HCT116 (cell line): ENCODE results near the gene TRAF3. TPM values are rescaled to one million over a fixed set of nuclear protein-coding genes. Genes with fewer than 3 reads are reported as not detected.

Source experiments
- ATAC-seq: fragments of 200-7000 bp; cut with Tn5 transposase; 2 replicates; pipeline ENCODE4 v1.9.1; 2020; ENCODE audit warnings: mild to moderate bottlenecking, moderate library complexity
- BruUV-seq: library from RNA; stranded (reverse); fragments of 400-500 nt; replicated peaks from 2 replicates; lab custom pipeline; 2021; lab: Mats Ljungman, UMichigan
- CTCF ChIA-PET: fragments of 300-600 bp; sonication (Branson Sonifier 250); formaldehyde crosslinking; loops from one replicate; lab custom pipeline; 2021; ENCODE audit warnings: antibody characterized with exemption; lab: Charles Lee
- POLR2A ChIA-PET: fragments of 300-600, 350-600 bp; sonication (Branson Sonifier 250); formaldehyde crosslinking; loops from one replicate; lab custom pipeline; 2021; ENCODE audit warnings: antibody characterized with exemption; lab: Charles Lee
- RAD21 ChIA-PET, 2 experiments: fragments of 300-600 bp; sonication (Branson Sonifier 250); formaldehyde crosslinking; loops; one replicate each; lab custom pipeline; 2023; ENCODE audit warnings: low total read pairs in 2 of 2; ENCODE audit not compliant: uncharacterized antibody in 2 of 2, unreplicated experiment in 2 of 2, low non-redundant PET in 1 of 2; lab: Charles Lee
- DNase-seq: peaks from one replicate; pipeline ENCODE4 v3.0.0-alpha.2; 2010; ENCODE audit warnings: low read depth, low spot score
- H2AFZ ChIP-seq: fragments of 200-600 bp; shearing (Covaris generic), sonication (generic); 2 replicates; pipeline ENCODE4 v1.6.1; 2017; ENCODE audit warnings: low read depth, mixed run types, mixed read lengths, antibody characterized with exemption, low read length; ENCODE audit not compliant: poor library complexity, severe bottlenecking
- H3K27ac ChIP-seq: 2 replicates; pipeline ENCODE4 v1.5.1; 2012; ENCODE audit warnings: low read depth, low read length
- H3K27me3 ChIP-seq: fragments of 200-600 bp; sonication (generic); 2 replicates; pipeline ENCODE4 v1.6.1; 2016; ENCODE audit warnings: mixed run types, low read length, mixed read lengths; ENCODE audit not compliant: insufficient read depth
- H3K36me3 ChIP-seq, 2 experiments: fragments of 200-500 bp in 1 of 2; fragments of 200-600 bp in 1 of 2; sonication (Bioruptor generic) in 1 of 2; sonication (generic) in 1 of 2; 2 replicates each; pipeline versions ENCODE4 v1.5.1 to v1.6.1; 2014 to 2016; ENCODE audit warnings: low read length in 2 of 2, inconsistent platforms in 1 of 2, mixed read lengths in 1 of 2, mixed run types in 1 of 2; ENCODE audit not compliant: insufficient read depth in 2 of 2, control insufficient read depth in 1 of 2
- H3K4me1 ChIP-seq, 2 experiments: fragments of 200-600 bp in 1 of 2; sonication (generic) in 1 of 2; 2 replicates each; pipeline versions ENCODE4 v1.5.1 to v1.6.1; 2012 to 2017; ENCODE audit warnings: low read length in 2 of 2, inconsistent platforms in 1 of 2, mild to moderate bottlenecking in 1 of 2, mixed read lengths in 1 of 2, mixed run types in 1 of 2, moderate library complexity in 1 of 2; ENCODE audit not compliant: insufficient read depth in 2 of 2, control insufficient read depth in 1 of 2
- H3K4me2 ChIP-seq: fragments of 200-600 bp; sonication (generic); 2 replicates; pipeline ENCODE4 v1.6.1; 2017; ENCODE audit warnings: mixed run types, low read length, mixed read lengths
- H3K4me3 ChIP-seq, 2 experiments: fragments of 200-600 bp in 1 of 2; sonication (generic) in 1 of 2; replicated peaks in 1 of 2; 2 replicates each; pipeline ENCODE4 v1.5.1; 2011 to 2016; ENCODE audit warnings: low read length in 2 of 2, control low read depth in 1 of 2, low read depth in 1 of 2, mild to moderate bottlenecking in 1 of 2, mixed read lengths in 1 of 2, mixed run types in 1 of 2
- H3K79me2 ChIP-seq: fragments of 200-600 bp; sonication (generic); 2 replicates; pipeline ENCODE4 v1.6.1; 2017; ENCODE audit warnings: mild to moderate bottlenecking, mixed run types, low read length, moderate library complexity, mixed read lengths; ENCODE audit not compliant: insufficient read depth
- H3K9ac ChIP-seq: fragments of 200-600 bp; sonication (generic); 2 replicates; pipeline ENCODE4 v1.6.1; 2016; ENCODE audit warnings: low read length, mixed read lengths
- H3K9me2 ChIP-seq: fragments of 200-600 bp; sonication (generic), shearing (Covaris generic); 2 replicates; pipeline ENCODE4 v1.6.1; 2017; ENCODE audit warnings: mixed run types, mild to moderate bottlenecking, moderate library complexity; ENCODE audit not compliant: insufficient read depth
- H3K9me3 ChIP-seq, 2 experiments: fragments of 200-500 bp in 1 of 2; fragments of 200-600 bp in 1 of 2; sonication (Bioruptor generic) in 1 of 2; sonication (generic) in 1 of 2; 2 replicates each; pipeline ENCODE4 v1.6.1; 2014 to 2017; ENCODE audit warnings: low read length in 2 of 2, mixed read lengths in 2 of 2, inconsistent platforms in 1 of 2, low read depth in 1 of 2, mild to moderate bottlenecking in 1 of 2, mixed run types in 1 of 2, moderate library complexity in 1 of 2; ENCODE audit not compliant: control insufficient read depth in 1 of 2, insufficient read depth in 1 of 2
- H4K20me1 ChIP-seq: fragments of 200-600 bp; sonication (generic), shearing (Covaris generic); 2 replicates; pipeline ENCODE4 v1.6.1; 2017; ENCODE audit warnings: mixed run types, mild to moderate bottlenecking, moderate library complexity; ENCODE audit not compliant: insufficient read depth
- CBX3 ChIP-seq: IDR thresholded peaks from 2 replicates; pipeline ENCODE4 v1.6.1; 2012; ENCODE audit warnings: low read depth
- JUND ChIP-seq: IDR thresholded peaks from 2 replicates; pipeline ENCODE4 v1.6.1; 2012
- POLR2A ChIP-seq: IDR thresholded peaks from 2 replicates; pipeline ENCODE4 v1.7.0; 2011; ENCODE audit warnings: borderline replicate concordance; ENCODE audit not compliant: insufficient read depth, insufficient read length; ENCODE audit errors: extremely low read depth
- POLR2AphosphoS5 ChIP-seq: IDR thresholded peaks from 2 replicates; pipeline ENCODE4 v1.6.1; 2011; ENCODE audit warnings: mild to moderate bottlenecking, low read depth, low read length, moderate library complexity
- SIN3A ChIP-seq: IDR thresholded peaks from 2 replicates; pipeline ENCODE4 v1.6.1; 2012; ENCODE audit warnings: low read depth
- SRF ChIP-seq: IDR thresholded peaks from 2 replicates; pipeline ENCODE4 v1.6.1; 2012; ENCODE audit warnings: low read depth
- TCF7L2 ChIP-seq: IDR thresholded peaks from 2 replicates; pipeline ENCODE4 v1.7.0; 2011; ENCODE audit warnings: borderline replicate concordance, inconsistent platforms; ENCODE audit not compliant: insufficient read depth, insufficient read length; ENCODE audit errors: extremely low read depth
- YY1 ChIP-seq: IDR thresholded peaks from 2 replicates; pipeline ENCODE4 v1.6.1; 2011; ENCODE audit warnings: low read length, low read depth, moderate library complexity, mild to moderate bottlenecking; ENCODE audit not compliant: insufficient replicate concordance; ENCODE audit errors: extremely low read depth
- ZNF274 ChIP-seq: fragments of 200-500 bp; sonication (Bioruptor generic); IDR thresholded peaks from 2 replicates; pipeline ENCODE4 v1.6.1; 2014; ENCODE audit warnings: mild to moderate bottlenecking, low read depth, low read length, inconsistent platforms
- intact Hi-C: fragments of 100-400 bp; cut with micrococcal nuclease; formaldehyde crosslinking; loops from 2 replicates; pipeline ENCODE4 v1.10.0; 2022
- total RNA-seq: library from RNA; stranded (reverse); gene quantifications from one replicate; pipeline ENCODE4 v1.2.1, GENCODE V29; 2021; ENCODE audit not compliant: unreplicated experiment
- TF ChIP-seq, protein P1 (sequence below): IDR thresholded peaks from 2 replicates; pipeline ENCODE4 v1.6.1; 2012; ENCODE audit warnings: low read depth

TRAF3 gene
- total RNA-seq, 1 experiment from 2014 or later, result 32.1 TPM

DNA sequence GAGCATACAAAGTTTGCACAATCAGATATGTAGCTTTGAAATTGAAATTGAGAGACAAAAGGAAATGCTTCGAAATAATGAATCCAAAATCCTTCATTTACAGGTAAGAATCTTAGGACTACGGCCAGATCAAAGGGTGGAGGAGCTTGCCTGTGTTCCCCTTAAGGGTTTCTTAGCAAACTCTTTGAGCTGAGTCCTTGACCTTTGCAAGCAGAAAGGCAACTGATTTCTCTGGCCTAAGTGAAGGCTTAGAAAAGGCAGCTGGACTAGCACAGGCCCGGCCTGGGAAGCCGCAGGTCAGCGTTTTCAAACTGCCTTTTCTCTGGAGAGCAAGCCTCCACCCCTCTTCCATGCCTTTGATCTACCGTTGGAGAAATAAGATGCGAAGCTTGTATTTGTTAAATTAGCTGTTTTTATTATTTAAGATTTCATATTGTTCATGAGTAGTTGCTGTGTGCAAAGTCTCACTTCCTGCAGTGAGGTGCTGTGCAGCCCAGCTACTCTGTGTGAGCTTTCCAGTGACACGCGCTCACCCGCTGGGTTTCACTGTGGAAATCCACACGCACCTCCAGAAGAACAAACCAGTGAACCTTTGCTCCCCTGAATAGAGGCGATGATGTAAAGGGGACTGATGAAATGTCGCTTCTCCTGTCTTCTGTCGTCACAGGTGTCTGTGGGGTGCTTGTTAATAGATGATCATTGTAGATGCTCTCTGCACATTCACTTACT is 120.2 kb downstream of the TRAF3 start:
- H3K36me3 ChIP-seq, result peaks cover 0 to 16% of the 10 kb centered on the region in 2 experiments; a peak in 1 of 4 replicates
- POLR2A ChIA-PET, result no interaction called here
- H3K4me1 ChIP-seq, result no peaks in the 10 kb centered on the region
- TF ChIP-seq ZNF274 (no peak), SIN3A (no peak), SRF (no peak), POLR2AphosphoS5 (no peak), CBX3 (no peak), TCF7L2 (no peak), POLR2A (no peak), YY1 (no peak), JUND (no peak)
- TF ChIP-seq, protein P1, sequence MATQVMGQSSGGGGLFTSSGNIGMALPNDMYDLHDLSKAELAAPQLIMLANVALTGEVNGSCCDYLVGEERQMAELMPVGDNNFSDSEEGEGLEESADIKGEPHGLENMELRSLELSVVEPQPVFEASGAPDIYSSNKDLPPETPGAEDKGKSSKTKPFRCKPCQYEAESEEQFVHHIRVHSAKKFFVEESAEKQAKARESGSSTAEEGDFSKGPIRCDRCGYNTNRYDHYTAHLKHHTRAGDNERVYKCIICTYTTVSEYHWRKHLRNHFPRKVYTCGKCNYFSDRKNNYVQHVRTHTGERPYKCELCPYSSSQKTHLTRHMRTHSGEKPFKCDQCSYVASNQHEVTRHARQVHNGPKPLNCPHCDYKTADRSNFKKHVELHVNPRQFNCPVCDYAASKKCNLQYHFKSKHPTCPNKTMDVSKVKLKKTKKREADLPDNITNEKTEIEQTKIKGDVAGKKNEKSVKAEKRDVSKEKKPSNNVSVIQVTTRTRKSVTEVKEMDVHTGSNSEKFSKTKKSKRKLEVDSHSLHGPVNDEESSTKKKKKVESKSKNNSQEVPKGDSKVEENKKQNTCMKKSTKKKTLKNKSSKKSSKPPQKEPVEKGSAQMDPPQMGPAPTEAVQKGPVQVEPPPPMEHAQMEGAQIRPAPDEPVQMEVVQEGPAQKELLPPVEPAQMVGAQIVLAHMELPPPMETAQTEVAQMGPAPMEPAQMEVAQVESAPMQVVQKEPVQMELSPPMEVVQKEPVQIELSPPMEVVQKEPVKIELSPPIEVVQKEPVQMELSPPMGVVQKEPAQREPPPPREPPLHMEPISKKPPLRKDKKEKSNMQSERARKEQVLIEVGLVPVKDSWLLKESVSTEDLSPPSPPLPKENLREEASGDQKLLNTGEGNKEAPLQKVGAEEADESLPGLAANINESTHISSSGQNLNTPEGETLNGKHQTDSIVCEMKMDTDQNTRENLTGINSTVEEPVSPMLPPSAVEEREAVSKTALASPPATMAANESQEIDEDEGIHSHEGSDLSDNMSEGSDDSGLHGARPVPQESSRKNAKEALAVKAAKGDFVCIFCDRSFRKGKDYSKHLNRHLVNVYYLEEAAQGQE, result no peak
- TF ChIP-seq, all 23 proteins: peak for 0
- no peaks in the 10 kb centered on the region for H3K79me2 ChIP-seq
- no peaks in the 10 kb centered on the region for H4K20me1 ChIP-seq
- ChIA-PET RAD21 (no interaction called here), CTCF (no interaction called here)
- H3K27me3 ChIP-seq, result no peaks in the 10 kb centered on the region
- DNase-seq (no peak), ATAC-seq (no peak)
- BruUV-seq, result no TSS peak
- H3K9ac ChIP-seq, result no peak overlapping the region
- no peak overlapping the region for H2AFZ ChIP-seq
- H3K9me2 ChIP-seq, result no peaks in the 10 kb centered on the region
- H3K4me2 ChIP-seq, result no peak overlapping the region
- H3K9me3 ChIP-seq, result no peaks in the 10 kb centered on the region
- H3K27ac ChIP-seq, result no peak overlapping the region
- no peak overlapping the region for H3K4me3 ChIP-seq
- intact Hi-C loops, result no loop called here
